ENCODE data around the gene CDK17.
A peak's percentile ranks its signal among the peaks of the same experiment; 100 is the strongest.
"Not testable (repeated sequence)": the region's sequence is repeated elsewhere in the genome, so short reads cannot be mapped to it uniquely, and the experiment has no call there.

Gene CDK17

GRCh38 chr12:96417688-96418087 is 17.4 kb upstream of the CDK17 start:
- DNase-seq (ENCODE audit: low spot score): not testable (repeated sequence)

- DNase-seq (ENCODE audit: low spot score): no peak
Observed at GRCh38 chr12:96416033-96416799, 16.0 kb upstream of the CDK17 start.

GRCh38 chr12:96414637-96415036 is 14.4 kb upstream of the CDK17 start:
- no peak for DNase-seq (ENCODE audit: low spot score)

GRCh38 chr12:96412431-96412830 is 12.2 kb upstream of the CDK17 start:
- no peak for DNase-seq (ENCODE audit: low spot score)

DNA sequence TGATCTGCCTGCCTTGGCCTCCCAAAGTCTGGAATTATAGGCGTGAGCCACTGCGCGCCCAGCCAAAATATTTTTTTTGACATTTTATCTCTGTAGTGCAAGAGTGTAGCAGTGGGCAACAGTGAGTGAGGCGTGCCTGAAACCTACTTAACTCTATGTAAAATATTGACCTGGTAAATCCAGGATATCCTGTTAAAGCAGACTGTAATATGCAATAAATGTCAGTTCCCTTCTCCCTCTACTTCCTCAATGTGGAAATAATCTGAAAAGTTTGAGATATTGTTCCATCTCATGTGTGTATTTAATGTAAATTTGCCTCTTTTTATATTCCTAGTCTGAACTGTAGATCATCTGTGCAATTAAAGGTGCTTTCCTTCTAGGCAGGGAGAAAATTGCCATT is 9.5 kb upstream of the CDK17 start:
- DNase-seq (ENCODE audit: low spot score): no peak

- no peak for DNase-seq (ENCODE audit: low spot score)
Observed at GRCh38 chr12:96408993-96409392, 8.8 kb upstream of the CDK17 start.

GRCh38 chr12:96407429-96408097 is 7.3 kb upstream of the CDK17 start:
- DNase-seq (ENCODE audit: low spot score): not testable (repeated sequence)

DNA sequence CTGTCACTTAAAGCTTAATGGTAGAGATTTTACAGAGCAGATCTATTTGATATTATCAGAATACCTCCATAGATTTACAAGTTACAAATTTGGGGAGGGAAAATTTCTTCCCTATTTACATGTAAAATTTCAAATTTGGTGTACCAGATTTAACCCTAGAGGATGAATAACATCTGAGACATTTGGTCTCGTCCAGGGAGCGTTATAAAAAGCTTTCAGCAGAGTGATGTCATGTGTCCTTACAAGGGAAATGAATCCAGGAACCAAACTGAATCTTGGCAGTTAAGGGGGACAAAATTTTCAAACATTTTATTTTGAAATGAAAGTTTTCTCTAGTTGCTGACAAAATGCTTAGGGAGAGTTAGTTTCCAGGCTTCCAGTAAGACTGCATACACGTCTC is 4.5 kb upstream of the CDK17 start:
- DNase-seq (ENCODE audit: low spot score): no peak

DNA sequence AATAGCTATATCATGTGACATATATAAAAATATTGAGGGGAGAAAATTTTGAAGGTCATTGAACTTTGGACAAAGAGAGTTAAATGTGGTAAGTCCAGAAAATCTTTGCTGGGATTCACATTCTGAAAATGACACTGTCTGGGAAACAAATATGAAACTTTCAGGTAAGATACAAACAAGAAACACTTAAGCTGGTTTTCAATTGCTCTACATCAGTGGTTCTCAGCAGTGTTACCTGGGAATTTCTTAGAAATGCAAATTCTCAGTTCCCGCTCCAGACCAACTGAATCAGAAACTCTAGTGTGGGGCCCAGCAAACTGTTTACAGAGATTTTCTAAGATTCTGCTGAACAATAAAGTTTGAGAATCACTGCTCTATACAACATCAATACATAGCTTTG is 3.6 kb upstream of the CDK17 start:
- DNase-seq (ENCODE audit: low spot score): no peak

GRCh38 chr12:96402522-96402921 is 2.3 kb upstream of the CDK17 start:
- DNase-seq (ENCODE audit: low spot score): not testable (repeated sequence)

GRCh38 chr12:96402061-96402460 is 1.8 kb upstream of the CDK17 start:
- DNase-seq (ENCODE audit: low spot score): no peak

DNA sequence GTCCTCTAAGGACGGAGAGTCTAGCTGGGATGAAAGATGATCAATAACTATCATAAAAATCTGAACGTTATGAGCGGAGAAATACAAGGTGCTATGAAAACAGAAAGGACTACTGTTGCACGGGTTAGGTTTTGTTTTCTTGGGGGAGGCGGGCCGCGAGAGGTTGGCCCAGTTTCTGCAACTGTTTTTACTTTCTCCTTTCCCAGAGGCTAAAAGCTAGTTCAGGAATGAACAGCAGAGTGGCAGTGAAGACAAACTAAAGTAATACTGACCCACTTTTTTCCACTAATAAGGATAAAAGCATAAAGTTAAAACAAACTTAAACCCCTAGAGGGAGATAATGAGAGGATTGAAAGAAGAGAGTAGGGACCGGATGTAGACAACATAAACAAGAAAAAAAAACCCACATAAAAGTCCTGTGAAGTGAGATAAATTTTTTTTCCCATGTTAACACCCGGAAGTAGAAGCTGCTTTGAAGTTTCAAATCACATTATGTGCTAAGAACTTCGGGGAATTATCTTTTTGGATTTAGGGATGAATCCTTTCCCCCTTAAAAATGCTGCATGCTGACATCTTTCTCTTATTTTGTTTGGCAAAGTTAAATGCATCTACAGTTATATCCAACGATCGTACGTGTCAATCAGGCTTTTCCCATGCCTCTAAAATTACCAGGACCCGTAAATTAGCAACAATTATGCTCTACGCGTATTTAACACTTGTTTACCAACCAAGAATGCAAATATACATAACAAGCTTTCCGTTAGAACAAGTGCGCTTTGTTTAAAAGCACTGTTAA is 1.0 kb upstream of the CDK17 start:
- DNase-seq (ENCODE audit: low spot score): peak; percentile 67

- DNase-seq (ENCODE audit: low spot score): no peak
Observed at GRCh38 chr12:96400631-96401075, 414 bp upstream of the CDK17 start.

- DNase-seq (ENCODE audit: low spot score): peak; percentile 75
Observed at GRCh38 chr12:96399120-96399918, 920 bp downstream of the CDK17 start.

GRCh38 chr12:96398424-96399119 is 1.7 kb downstream of the CDK17 start:
- no peak for DNase-seq (ENCODE audit: low spot score)

GRCh38 chr12:96397756-96398423 is 2.3 kb downstream of the CDK17 start:
- DNase-seq (ENCODE audit: low spot score): no peak

- DNase-seq (ENCODE audit: low spot score): no peak
Observed at GRCh38 chr12:96396914-96397313, 3.3 kb downstream of the CDK17 start.

DNA sequence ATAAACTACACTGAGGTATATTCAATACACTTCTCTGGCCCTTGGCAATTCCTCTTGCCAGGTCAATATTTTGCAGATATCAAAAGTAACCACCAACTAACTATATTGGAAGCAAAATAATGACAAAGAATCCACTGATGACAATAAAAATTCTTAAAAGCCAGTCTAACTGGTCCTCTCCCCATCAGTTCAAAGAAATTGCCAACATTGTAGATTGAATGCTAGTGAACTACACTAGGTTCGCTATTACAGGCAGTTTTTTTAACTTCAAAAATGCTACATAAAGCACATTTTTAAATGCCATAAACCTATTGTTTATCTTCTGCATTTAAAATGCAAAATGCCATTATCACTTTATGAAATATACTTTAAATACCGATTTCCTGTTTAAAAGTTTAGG is 4.0 kb downstream of the CDK17 start:
- DNase-seq (ENCODE audit: low spot score): no peak

DNA sequence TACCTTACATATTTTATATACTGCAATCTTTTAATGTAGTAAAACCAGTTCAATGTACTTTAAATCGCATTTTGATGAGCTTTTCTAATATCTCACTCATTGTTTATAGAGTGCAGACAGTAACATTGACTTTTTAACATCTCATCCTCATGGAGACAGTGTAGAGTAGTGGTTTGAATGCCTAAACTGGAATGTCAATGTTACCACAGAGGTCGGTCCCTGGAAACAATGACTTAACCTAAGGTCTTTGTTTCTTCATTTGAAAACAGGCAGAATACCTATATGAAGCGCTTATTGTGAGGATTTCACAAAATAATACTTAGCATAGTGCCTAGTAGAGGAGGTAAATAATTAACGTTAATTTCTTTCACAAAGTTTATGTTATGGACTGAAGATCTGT is 5.0 kb downstream of the CDK17 start:
- no peak for DNase-seq (ENCODE audit: low spot score)

DNA sequence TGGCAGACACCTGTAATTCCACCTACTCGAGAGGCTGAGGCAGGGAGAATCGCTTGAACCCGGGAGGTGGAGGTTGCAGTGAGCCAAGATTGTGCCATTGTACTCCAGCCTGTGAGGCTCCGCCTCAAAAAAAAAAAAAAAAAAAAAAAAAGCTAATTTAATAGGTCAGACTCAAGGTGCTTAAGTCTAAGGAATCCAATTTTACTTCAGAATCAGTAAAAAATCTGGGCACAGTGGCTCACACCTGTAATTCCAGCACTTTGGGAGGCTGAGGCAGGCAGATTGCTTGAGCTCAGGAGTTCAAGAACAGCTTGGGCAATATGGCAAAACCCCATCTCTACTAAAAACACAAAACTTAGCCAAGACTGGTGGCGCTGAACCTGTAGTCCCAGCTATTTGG is 7.0 kb downstream of the CDK17 start:
- DNase-seq (ENCODE audit: low spot score): not testable (repeated sequence)

DNA sequence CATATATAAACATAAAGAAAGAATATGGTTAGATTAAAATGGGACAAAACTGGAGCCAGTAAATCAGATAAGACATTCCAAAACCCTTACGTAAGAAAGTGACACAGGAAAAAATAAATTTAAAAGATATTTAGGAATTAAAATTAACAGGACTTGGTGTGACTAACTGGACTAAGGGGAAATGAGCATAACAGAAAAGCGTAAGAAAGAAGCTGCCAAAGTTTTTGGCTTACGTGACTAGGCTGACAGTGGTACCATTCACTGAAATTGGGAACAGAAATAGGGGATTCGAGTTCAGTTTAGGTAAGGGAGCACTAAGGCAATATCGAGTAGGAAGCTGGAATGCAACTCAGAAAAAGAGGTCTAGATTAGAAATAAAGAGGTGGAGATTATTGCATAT is 7.8 kb downstream of the CDK17 start:
- no peak for DNase-seq (ENCODE audit: low spot score)
